Mesenchymal stem cell (in vitro differentiated cells and primary cell): Measurements from ENCODE around the gene MYEF2.

Experiments used
- DNase-seq: peaks from one replicate; pipeline ENCODE4 v3.0.0-alpha.2; 2013
- H2AFZ ChIP-seq: one replicate; pipeline ENCODE4 v1.6.1; 2013; ENCODE audit warnings: low read depth, mild to moderate bottlenecking, control low read depth, inconsistent platforms, low read length, moderate library complexity
- H2AK5ac ChIP-seq: 2 replicates; pipeline ENCODE4 v1.6.1; 2013; ENCODE audit warnings: low read length, moderate library complexity, mild to moderate bottlenecking, inconsistent platforms; ENCODE audit not compliant: severe bottlenecking
- H2BK120ac ChIP-seq: one replicate; pipeline ENCODE4 v1.6.1; 2013; ENCODE audit warnings: low read depth, mild to moderate bottlenecking, inconsistent platforms, low read length, moderate library complexity
- H2BK12ac ChIP-seq, 2 experiments: one replicate each; pipeline ENCODE4 v1.6.1; 2013; ENCODE audit warnings: inconsistent platforms in 2 of 2, low read length in 2 of 2, mild to moderate bottlenecking in 2 of 2, moderate library complexity in 2 of 2, control low read depth in 1 of 2
- H2BK15ac ChIP-seq: one replicate; pipeline ENCODE4 v1.6.1; 2013; ENCODE audit warnings: mild to moderate bottlenecking, low read depth, inconsistent platforms; ENCODE audit not compliant: poor library complexity, severe bottlenecking
- H2BK5ac ChIP-seq: 2 replicates; pipeline ENCODE4 v1.6.1; 2013; ENCODE audit warnings: low read depth, mild to moderate bottlenecking, low read length, control low read depth, inconsistent platforms; ENCODE audit not compliant: poor library complexity, severe bottlenecking
- H3K14ac ChIP-seq, 2 experiments: one replicate each; pipeline ENCODE4 v1.6.1; 2013; ENCODE audit warnings: inconsistent platforms in 2 of 2, low read length in 2 of 2, control low read depth in 1 of 2, mild to moderate bottlenecking in 1 of 2, moderate library complexity in 1 of 2
- H3K18ac ChIP-seq, 2 experiments: one replicate each; pipeline ENCODE4 v1.6.1; 2013; ENCODE audit warnings: inconsistent platforms in 2 of 2, low read length in 2 of 2, control low read depth in 1 of 2, low read depth in 1 of 2, mild to moderate bottlenecking in 1 of 2
- H3K23ac ChIP-seq, 2 experiments: one replicate each; pipeline ENCODE4 v1.6.1; 2013; ENCODE audit warnings: inconsistent platforms in 2 of 2, low read length in 2 of 2, mild to moderate bottlenecking in 2 of 2, moderate library complexity in 2 of 2, control low read depth in 1 of 2
- H3K27ac ChIP-seq: 2 replicates; pipeline ENCODE4 v1.5.1; 2013; ENCODE audit warnings: mild to moderate bottlenecking, moderate library complexity, low read length, control low read depth, inconsistent platforms; ENCODE audit not compliant: poor library complexity, severe bottlenecking
- H3K27me3 ChIP-seq, 2 experiments: 2 replicates each; pipeline versions ENCODE4 v1.6.1 to v1.7.0; 2013; ENCODE audit warnings: low read length in 2 of 2, mild to moderate bottlenecking in 2 of 2, moderate library complexity in 2 of 2, control low read depth in 1 of 2, inconsistent platforms in 1 of 2; ENCODE audit not compliant: control insufficient read depth in 1 of 2, insufficient read depth in 1 of 2
- H3K36me3 ChIP-seq, 2 experiments: 2 replicates each; pipeline versions ENCODE4 v1.6.1 to v1.7.0; 2013; ENCODE audit warnings: low read length in 2 of 2, control low read depth in 1 of 2, inconsistent platforms in 1 of 2, low read depth in 1 of 2, mild to moderate bottlenecking in 1 of 2; ENCODE audit not compliant: insufficient read depth in 2 of 2, control insufficient read depth in 1 of 2
- H3K4ac ChIP-seq, 2 experiments: one replicate each; pipeline ENCODE4 v1.6.1; 2013; ENCODE audit warnings: inconsistent platforms in 2 of 2, low read length in 2 of 2, mild to moderate bottlenecking in 2 of 2, moderate library complexity in 2 of 2, control low read depth in 1 of 2, low read depth in 1 of 2
- H3K4me1 ChIP-seq: 2 replicates; pipeline ENCODE4 v1.6.1; 2013; ENCODE audit warnings: low read depth, low read length, control low read depth; ENCODE audit not compliant: control insufficient read depth, insufficient read depth
- H3K4me2 ChIP-seq: 2 replicates; pipeline ENCODE4 v1.6.1; 2013; ENCODE audit warnings: low read length, mild to moderate bottlenecking, inconsistent platforms; ENCODE audit not compliant: poor library complexity, severe bottlenecking
- H3K4me3 ChIP-seq, 2 experiments: 2 replicates each; pipeline versions ENCODE4 v1.5.1 to v1.7.0; 2013; ENCODE audit warnings: low read length in 2 of 2, mild to moderate bottlenecking in 2 of 2, control low read depth in 1 of 2, low read depth in 1 of 2; ENCODE audit not compliant: insufficient read depth in 1 of 2
- H3K79me1 ChIP-seq: replicated peaks from 2 replicates; pipeline ENCODE4 v1.6.1; 2013; ENCODE audit warnings: mild to moderate bottlenecking, control low read depth, low read length, inconsistent platforms; ENCODE audit not compliant: poor library complexity, severe bottlenecking
- H3K9ac ChIP-seq: 2 replicates; pipeline ENCODE4 v1.7.0; 2013; ENCODE audit warnings: mild to moderate bottlenecking, low read length, moderate library complexity
- H3K9me3 ChIP-seq: 2 replicates; pipeline ENCODE4 v1.7.0; 2013; ENCODE audit warnings: mild to moderate bottlenecking, low read length; ENCODE audit not compliant: control insufficient read depth
- H4K8ac ChIP-seq: one replicate; pipeline ENCODE4 v1.6.1; 2013; ENCODE audit warnings: inconsistent platforms, mild to moderate bottlenecking, low read length, moderate library complexity
- H4K91ac ChIP-seq: one replicate; pipeline ENCODE4 v1.6.1; 2013; ENCODE audit warnings: mild to moderate bottlenecking, low read length, inconsistent platforms
- WGBS: methylation state at CpG from one replicate; pipeline ENCODE4 v1.1.7; 2013; ENCODE audit warnings: mixed read lengths; 5-methylcytosine and 5-hydroxymethylcytosine counted together

The MYEF2 gene

DNA sequence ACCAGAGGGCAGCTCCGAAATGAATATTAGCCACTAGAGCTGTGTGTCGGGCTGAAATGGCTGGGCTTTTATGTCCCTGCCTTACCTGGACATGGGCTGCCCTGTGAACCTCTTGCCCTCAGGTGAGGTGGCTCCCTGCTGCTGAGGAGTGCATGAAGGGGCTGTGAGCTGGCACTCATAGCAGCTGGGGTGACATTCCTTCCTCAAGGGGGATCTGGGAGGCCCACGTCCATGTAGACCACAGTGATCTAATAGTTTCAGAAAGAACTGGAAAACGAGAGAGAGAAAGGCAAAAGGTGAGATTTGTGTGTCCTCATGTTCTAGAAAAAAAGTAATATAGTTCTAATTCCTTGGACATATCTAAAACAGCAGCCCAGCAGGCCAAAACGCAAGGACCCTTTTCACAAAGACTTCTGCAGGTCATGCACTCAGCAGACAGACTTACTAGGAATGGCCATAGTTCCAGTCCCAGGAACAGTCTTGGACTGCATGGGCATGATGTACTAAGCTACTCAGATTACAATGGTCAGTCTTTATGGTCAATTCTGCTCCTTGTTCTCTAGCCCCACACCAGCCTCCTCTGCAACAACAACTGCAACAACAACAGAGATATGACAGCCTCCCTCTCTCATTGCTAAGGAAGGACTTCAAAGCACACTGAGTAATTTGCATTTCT, 68.1 kb downstream of the MYEF2 start:
- no peaks in the 10 kb centered on the region for H3K9me3 ChIP-seq
- H2BK12ac ChIP-seq, result no peak overlapping the region
- no peak overlapping the region for H3K4me2 ChIP-seq
- 86% methylated on average over 5 of the region's 5 CpGs for WGBS
- DNase-seq, result no peak
- H2AFZ ChIP-seq, result no peak overlapping the region
- no peaks in the 10 kb centered on the region for H3K79me1 ChIP-seq
- H3K14ac ChIP-seq, result no peak overlapping the region
- no peak overlapping the region for H2BK15ac ChIP-seq
- no peak overlapping the region for H3K27ac ChIP-seq
- H2AK5ac ChIP-seq, result no peak overlapping the region
- no peak overlapping the region for H2BK120ac ChIP-seq
- no peak overlapping the region for H3K4ac ChIP-seq
- peaks cover 6 to 56% of the 10 kb centered on the region in 2 experiments for H3K27me3 ChIP-seq
- H3K9ac ChIP-seq, result no peak overlapping the region
- H3K36me3 ChIP-seq, result no peaks in the 10 kb centered on the region
- no peak overlapping the region for H3K4me3 ChIP-seq
- H2BK5ac ChIP-seq, result no peak overlapping the region
- no peak overlapping the region for H3K18ac ChIP-seq
- H4K8ac ChIP-seq, result no peak overlapping the region
- H3K23ac ChIP-seq, result no peak overlapping the region
- no peaks in the 10 kb centered on the region for H3K4me1 ChIP-seq
- no peak overlapping the region for H4K91ac ChIP-seq

DNA sequence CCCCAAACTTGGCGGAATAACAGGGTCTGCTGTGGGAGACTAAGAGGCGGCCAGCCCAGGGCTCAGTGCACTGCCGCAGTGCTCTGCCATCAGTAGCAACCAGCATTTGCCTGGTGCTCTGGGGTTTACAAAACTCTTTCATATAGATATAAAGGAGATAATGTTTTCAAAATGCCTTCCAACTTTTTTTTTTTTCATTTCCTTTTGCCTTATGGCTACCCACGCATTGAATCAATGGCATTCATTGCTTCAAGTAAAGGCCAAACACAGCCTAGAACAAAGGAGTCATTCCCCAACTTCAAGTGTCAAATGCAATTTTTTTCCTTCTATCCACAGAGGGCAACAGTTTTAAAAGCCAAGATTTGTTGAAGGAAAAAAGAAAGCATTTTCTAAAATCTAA, 68.9 kb downstream of the MYEF2 start:
- 88% methylated on average over 2 of the region's 4 CpGs for WGBS

DNA sequence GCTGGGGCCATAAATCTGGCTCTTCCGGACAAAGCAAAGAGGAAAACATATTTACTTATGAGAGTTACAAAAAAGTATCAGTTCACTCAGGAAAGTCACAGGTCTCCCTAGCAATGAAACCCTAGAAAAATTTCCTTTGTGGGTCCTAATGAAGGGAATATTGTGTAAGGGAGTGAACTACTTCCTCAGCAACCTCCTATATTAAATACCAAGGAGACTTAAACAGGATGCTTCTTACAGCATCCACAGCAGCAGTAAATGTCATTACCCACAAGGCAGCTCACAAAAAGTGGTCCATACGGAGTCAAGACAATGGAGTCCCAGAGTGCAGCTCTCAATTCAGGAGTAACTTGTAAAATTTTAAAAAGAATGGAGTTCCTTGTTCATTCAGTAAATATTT, 72.2 kb downstream of the MYEF2 start:
- Histone ChIP-seq H2BK120ac (no peak overlapping the region), H2AFZ (no peak overlapping the region), H3K4ac (no peak overlapping the region), H3K14ac (no peak overlapping the region), H3K27ac (no peak overlapping the region), H3K9ac (no peak overlapping the region), H3K27me3 (peaks cover 6 to 56% of the 10 kb centered on the region in 2 experiments), H2AK5ac (no peak overlapping the region), H3K23ac (no peak overlapping the region), H2BK5ac (no peak overlapping the region), H2BK12ac (no peak overlapping the region), H3K36me3 (no peaks in the 10 kb centered on the region), H4K8ac (no peak overlapping the region), H2BK15ac (no peak overlapping the region), H3K4me1 (no peaks in the 10 kb centered on the region), H3K9me3 (no peaks in the 10 kb centered on the region), H4K91ac (no peak overlapping the region), H3K4me3 (no peak overlapping the region), H3K79me1 (no peaks in the 10 kb centered on the region), H3K4me2 (no peak overlapping the region), H3K18ac (no peak overlapping the region)
- 98% methylated on average over 2 of the region's 2 CpGs for WGBS
- DNase-seq, result no peak

More for the DNA sequence above, 68.9 kb downstream of the MYEF2 start:
- H3K4ac ChIP-seq, result no peak overlapping the region
- H2BK12ac ChIP-seq, result no peak overlapping the region
- H2BK15ac ChIP-seq, result no peak overlapping the region
- H3K9ac ChIP-seq, result no peak overlapping the region
- no peak overlapping the region for H3K4me2 ChIP-seq
- no peaks in the 10 kb centered on the region for H3K9me3 ChIP-seq
- no peak overlapping the region for H3K14ac ChIP-seq
- no peak overlapping the region for H2AK5ac ChIP-seq
- H3K18ac ChIP-seq, result no peak overlapping the region
- no peak overlapping the region for H4K8ac ChIP-seq
- no peaks in the 10 kb centered on the region for H3K4me1 ChIP-seq
- no peak overlapping the region for H2BK120ac ChIP-seq
- no peak overlapping the region for H3K4me3 ChIP-seq
- H2BK5ac ChIP-seq, result no peak overlapping the region
- no peak overlapping the region for H3K27ac ChIP-seq
- H2AFZ ChIP-seq, result no peak overlapping the region
- H3K27me3 ChIP-seq, result peaks cover 6 to 58% of the 10 kb centered on the region in 2 experiments
- no peak for DNase-seq
- no peak overlapping the region for H3K23ac ChIP-seq
- H3K36me3 ChIP-seq, result no peaks in the 10 kb centered on the region
- H4K91ac ChIP-seq, result no peak overlapping the region
- no peaks in the 10 kb centered on the region for H3K79me1 ChIP-seq

DNA sequence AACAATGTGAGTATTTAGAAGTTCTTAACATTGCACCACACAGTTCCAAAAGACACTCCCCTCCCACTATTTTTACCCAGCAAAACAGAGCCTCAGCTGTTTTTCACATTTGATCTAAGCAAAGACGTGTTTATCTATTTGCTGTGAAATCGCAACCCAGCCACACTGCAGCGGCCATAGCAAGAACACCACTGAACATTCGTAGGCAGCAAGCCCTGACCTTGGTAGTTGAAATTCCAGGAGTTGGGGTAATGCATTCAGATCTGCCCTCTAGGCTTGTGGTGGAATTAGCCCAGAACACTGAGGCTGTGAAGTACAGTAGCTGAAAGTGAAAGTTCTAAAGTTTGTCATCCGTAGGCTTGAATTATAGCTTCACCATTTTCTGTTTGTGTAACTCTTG, 74.4 kb downstream of the MYEF2 start:
- Histone ChIP-seq H4K8ac (no peak overlapping the region), H3K27ac (no peak overlapping the region), H2AK5ac (no peak overlapping the region), H3K9ac (no peak overlapping the region), H3K14ac (no peak overlapping the region), H3K4me2 (no peak overlapping the region), H2BK5ac (no peak overlapping the region), H2BK120ac (no peak overlapping the region), H2AFZ (no peak overlapping the region), H3K9me3 (no peaks in the 10 kb centered on the region), H3K4me1 (no peaks in the 10 kb centered on the region), H3K18ac (no peak overlapping the region), H3K36me3 (no peaks in the 10 kb centered on the region), H2BK12ac (peak overlapping the region in 1 of 2 experiments; percentile 57), H3K23ac (no peak overlapping the region), H3K4me3 (no peak overlapping the region), H4K91ac (no peak overlapping the region), H3K4ac (peak overlapping the region in 1 of 2 experiments; percentile 38), H3K79me1 (no peaks in the 10 kb centered on the region), H3K27me3 (peaks cover 6 to 53% of the 10 kb centered on the region in 2 experiments), H2BK15ac (peak overlapping the region; percentile 4)
- DNase-seq, result peak; percentile 35
- WGBS, result 88% methylated on average over 5 of the region's 5 CpGs
